Common myeloid progenitor, CD34-positive (primary cell): ENCODE data around the gene SNX4. TPM values are rescaled to one million over a fixed set of nuclear protein-coding genes. Genes with fewer than 3 reads are reported as not detected.
"Not testable (repeated sequence)": the region's sequence is repeated elsewhere in the genome, so short reads cannot be mapped to it uniquely, and the experiment has no call there.

Experiments
- CTCF ChIA-PET: fragments of 350-600 bp; sonication (Branson Sonifier 250); formaldehyde crosslinking; loops from one replicate; lab custom pipeline; 2021; ENCODE audit warnings: antibody characterized with exemption; lab: Charles Lee
- POLR2A ChIA-PET: fragments of 350-600 bp; sonication (Branson Sonifier 250); formaldehyde crosslinking; loops from one replicate; lab custom pipeline; 2021; ENCODE audit warnings: antibody characterized with exemption; lab: Charles Lee
- DNase-seq, 3 donors: peaks; one replicate each; pipeline versions ENCODE4 v3.0.0 to v3.0.0-alpha.2; 2013
- H3K27ac ChIP-seq, 2 experiments: 1 replicate in 1 of 2; 2 replicates in 1 of 2; pipeline ENCODE4 v1.7.0; 2013; ENCODE audit warnings: inconsistent platforms in 2 of 2, low read length in 2 of 2, mild to moderate bottlenecking in 2 of 2, low read depth in 1 of 2, moderate library complexity in 1 of 2; ENCODE audit not compliant: severe bottlenecking in 2 of 2, insufficient read depth in 1 of 2, poor library complexity in 1 of 2
- H3K27me3 ChIP-seq, 5 experiments: replicated peaks in 2 of 5; 1 replicate in 3 of 5; 2 replicates in 2 of 5; pipeline versions ENCODE4 v1.6.1 to v1.7.0; 2013; ENCODE audit warnings: low read length in 4 of 5, mild to moderate bottlenecking in 2 of 5, moderate library complexity in 2 of 5, inconsistent platforms in 1 of 5; ENCODE audit not compliant: insufficient read depth in 5 of 5, control insufficient read depth in 4 of 5
- H3K36me3 ChIP-seq, 4 experiments: 1 replicate in 2 of 4; 2 replicates in 2 of 4; pipeline versions ENCODE4 v1.6.1 to v1.7.0; 2013; ENCODE audit warnings: low read length in 3 of 4, control low read depth in 1 of 4, mild to moderate bottlenecking in 1 of 4; ENCODE audit not compliant: control insufficient read depth in 4 of 4, insufficient read depth in 4 of 4
- H3K4me1 ChIP-seq, 4 experiments: 1 replicate in 3 of 4; 2 replicates in 1 of 4; pipeline versions ENCODE4 v1.6.1 to v1.7.1; 2013; ENCODE audit warnings: low read length in 3 of 4, mild to moderate bottlenecking in 3 of 4, control low read depth in 1 of 4, inconsistent platforms in 1 of 4, moderate library complexity in 1 of 4; ENCODE audit not compliant: control insufficient read depth in 4 of 4, insufficient read depth in 4 of 4; ENCODE audit errors: control extremely low read depth in 1 of 4
- H3K4me3 ChIP-seq, 7 experiments: 1 replicate in 4 of 7; 2 replicates in 3 of 7; pipeline versions ENCODE4 v1.5.1 to v1.7.0; 2013; ENCODE audit warnings: mild to moderate bottlenecking in 7 of 7, low read length in 6 of 7, moderate library complexity in 6 of 7, inconsistent platforms in 2 of 7, low read depth in 2 of 7, control low read depth in 1 of 7; ENCODE audit not compliant: insufficient read depth in 4 of 7, control insufficient read depth in 1 of 7; ENCODE audit errors: extremely low read depth in 1 of 7
- H3K9me3 ChIP-seq, 5 experiments: 1 replicate in 4 of 5; 2 replicates in 1 of 5; pipeline versions ENCODE4 v1.6.1 to v1.7.1; 2013; ENCODE audit warnings: low read length in 4 of 5, mild to moderate bottlenecking in 2 of 5, inconsistent platforms in 1 of 5, low read depth in 1 of 5, moderate library complexity in 1 of 5; ENCODE audit not compliant: control insufficient read depth in 4 of 5, insufficient read depth in 2 of 5; ENCODE audit errors: control extremely low read depth in 1 of 5
- WGBS: methylation state at CpG from one replicate; pipeline ENCODE4 v1.1.5; 2013; ENCODE audit not compliant: insufficient coverage; 5-methylcytosine and 5-hydroxymethylcytosine counted together
- polyA plus RNA-seq: library from polyadenylated mRNA; unstranded; fragments of 120-200 nt; gene quantifications from one replicate; pipeline ENCODE4 v1.2.1, GENCODE V29; 2013

Gene SNX4
- polyA plus RNA-seq = 23.9 TPM

- peak; percentile 85 to 92 (median 91) for DNase-seq
- under 1% methylated on average over 59 of the region's 65 CpGs for WGBS
- Histone ChIP-seq H3K4me1 (peaks cover 2 to 16% (median 12%) of the 10 kb centered on the region in 4 experiments), H3K27ac (peak within 1 kb of the TSS; percentile 58 to 85), H3K27me3 (no peaks in the 10 kb centered on the region), H3K36me3 (peaks cover 2 to 17% (median 2%) of the 10 kb centered on the region in 4 experiments), H3K9me3 (no peaks in the 10 kb centered on the region), H3K4me3 (peak within 1 kb of the TSS; percentile 70 to 95 (median 87))
- ChIA-PET CTCF (interaction anchor here (0.8 to 2.2 kb wide), 4 partner anchors 8 to 67 kb away, joined by 3 to 7 read pairs (median 4); no protein-coding TSS in a partner anchor), POLR2A (interaction anchor here (1.2 to 1.5 kb wide), 2 partner anchors 9 to 74 kb away, joined by 3 read pairs; no protein-coding TSS in a partner anchor)
Measured at GRCh38 chr3:125519678-125520562, at the start of gene SNX4. Gene SNX4 (minus strand): TSS chr3:125520202. CDS start chr3:125520172, 30 bp downstream.

- ChIA-PET POLR2A (no interaction called here), CTCF (no interaction called here)
- H3K4me1 ChIP-seq = no peaks in the 10 kb centered on the region
- WGBS = 100% methylated on average over 1 of the region's 1 CpG
- DNase-seq = no peak
- peaks cover 0 to 26% (median 14%) of the 10 kb centered on the region in 4 experiments for H3K36me3 ChIP-seq
- H3K27me3 ChIP-seq = no peaks in the 10 kb centered on the region
- peaks cover 0 to 4% (median 0%) of the 10 kb centered on the region in 5 experiments for H3K9me3 ChIP-seq
- H3K27ac ChIP-seq = no peak overlapping the region
- H3K4me3 ChIP-seq = no peak overlapping the region
Measured at GRCh38 chr3:125556314-125556713, 36.3 kb upstream of the SNX4 start.

GRCh38 chr3:125552401-125552800, 32.4 kb upstream of the SNX4 start:
- H3K27ac ChIP-seq = no peak overlapping the region
- no peaks in the 10 kb centered on the region for H3K4me1 ChIP-seq
- POLR2A ChIA-PET = no interaction called here
- peaks cover 0 to 4% (median 0%) of the 10 kb centered on the region in 5 experiments for H3K9me3 ChIP-seq
- H3K36me3 ChIP-seq = peaks cover 2 to 19% (median 11%) of the 10 kb centered on the region in 4 experiments
- WGBS = 96% methylated on average over 3 of the region's 4 CpGs
- DNase-seq = no peak
- no peaks in the 10 kb centered on the region for H3K27me3 ChIP-seq
- H3K4me3 ChIP-seq = no peak overlapping the region
- CTCF ChIA-PET = no interaction called here

GRCh38 chr3:125528920-125529319, 8.9 kb upstream of the SNX4 start:
- H3K27ac ChIP-seq = no peak overlapping the region
- no peak overlapping the region for H3K4me3 ChIP-seq
- no peaks in the 10 kb centered on the region for H3K9me3 ChIP-seq
- DNase-seq = no peak
- no peaks in the 10 kb centered on the region for H3K4me1 ChIP-seq
- ChIA-PET CTCF (no interaction called here), POLR2A (interaction anchor here (1.0 kb wide), 1 partner anchor 9 kb away, joined by 3 read pairs; the partner anchor contains the start of gene SNX4)
- H3K27me3 ChIP-seq = no peaks in the 10 kb centered on the region
- peaks cover 5 to 15% (median 8%) of the 10 kb centered on the region in 4 experiments for H3K36me3 ChIP-seq

- Histone ChIP-seq H3K4me3 (no peak overlapping the region), H3K4me1 (peaks cover 2 to 4% (median 4%) of the 10 kb centered on the region in 4 experiments), H3K9me3 (no peaks in the 10 kb centered on the region), H3K36me3 (peaks cover 2 to 10% (median 4%) of the 10 kb centered on the region in 4 experiments), H3K27me3 (no peaks in the 10 kb centered on the region), H3K27ac (no peak overlapping the region)
- ChIA-PET CTCF (no interaction called here), POLR2A (no interaction called here)
- DNase-seq = no peak
- WGBS = 98% methylated on average over 4 of the region's 4 CpGs
Measured at GRCh38 chr3:125525153-125525552, 5.2 kb upstream of the SNX4 start.

GRCh38 chr3:125520563-125520919, 539 bp upstream of the SNX4 start:
- CTCF ChIA-PET = interaction anchor here (0.8 to 2.2 kb wide), 4 partner anchors 9 to 66 kb away, joined by 3 to 7 read pairs (median 4); no protein-coding TSS in a partner anchor
- H3K4me3 ChIP-seq = peak overlapping the region; percentile 70 to 95 (median 87)
- not testable (repeated sequence) for H3K9me3 ChIP-seq, DNase-seq, H3K27me3 ChIP-seq
- H3K27ac ChIP-seq = peak overlapping the region; percentile 58 to 85
- WGBS = 56% methylated on average over 2 of the region's 15 CpGs
- peaks cover 2 to 16% (median 12%) of the 10 kb centered on the region in 4 experiments for H3K4me1 ChIP-seq
- H3K36me3 ChIP-seq = peaks cover 0 to 16% (median 2%) of the 10 kb centered on the region in 4 experiments
- POLR2A ChIA-PET = interaction anchor here (1.5 kb wide), 1 partner anchor 8 kb away, joined by 3 read pairs; no protein-coding TSS in a partner anchor

GRCh38 chr3:125515421-125515820, 4.6 kb downstream of the SNX4 start:
- ChIA-PET CTCF (no interaction called here), POLR2A (no interaction called here)
- Histone ChIP-seq H3K36me3 (peaks cover 2 to 31% (median 17%) of the 10 kb centered on the region in 4 experiments), H3K4me1 (peaks cover 9 to 24% (median 15%) of the 10 kb centered on the region in 4 experiments), H3K9me3 (no peaks in the 10 kb centered on the region), H3K27ac (no peak overlapping the region), H3K27me3 (no peaks in the 10 kb centered on the region), H3K4me3 (no peak overlapping the region)
- no peak for DNase-seq
